Adipocyte (in vitro differentiated cells): ENCODE measurements around the gene NAV2.
A peak's percentile ranks its signal among the peaks of the same experiment; 100 is the strongest.

ENCODE experiments used
- DNase-seq: peaks from one replicate; pipeline ENCODE4 v3.0.0-alpha.2; 2015; ENCODE audit warnings: low read depth
- H3K27me3 ChIP-seq: replicated peaks from 2 replicates; pipeline ENCODE4 v1.7.0; 2013; ENCODE audit warnings: mild to moderate bottlenecking, low read length, moderate library complexity; ENCODE audit not compliant: control insufficient read depth, insufficient read depth
- H3K36me3 ChIP-seq: 2 replicates; pipeline ENCODE4 v1.7.0; 2013; ENCODE audit warnings: low read length, mild to moderate bottlenecking, moderate library complexity; ENCODE audit not compliant: control insufficient read depth, insufficient read depth, severe bottlenecking
- H3K4me1 ChIP-seq: 2 replicates; pipeline ENCODE4 v1.7.0; 2013; ENCODE audit warnings: mild to moderate bottlenecking, low read length, moderate library complexity; ENCODE audit not compliant: control insufficient read depth, insufficient read depth
- H3K4me3 ChIP-seq: 2 replicates; pipeline ENCODE4 v1.7.0; 2013; ENCODE audit warnings: mild to moderate bottlenecking, low read length, moderate library complexity
- H3K9ac ChIP-seq: 2 replicates; pipeline ENCODE4 v1.7.0; 2013; ENCODE audit warnings: mild to moderate bottlenecking, low read length, moderate library complexity
- H3K9me3 ChIP-seq: 2 replicates; pipeline ENCODE4 v1.7.0; 2013; ENCODE audit warnings: mild to moderate bottlenecking, low read length, moderate library complexity; ENCODE audit not compliant: control insufficient read depth

The NAV2 gene

GRCh38 chr11:19712281-19713195 lies at the start of gene NAV2:
Gene NAV2, plus strand, starts transcription at chr11:19712837. Its CDS starts 859 bp downstream, at chr11:19713696.
- Histone ChIP-seq H3K27me3 (no peaks in the 10 kb centered on the region), H3K9me3 (no peaks in the 10 kb centered on the region)

GRCh38 chr11:19663206-19663605 lies 49.4 kb upstream of the NAV2 start:
- no peak overlapping the region for H3K4me3 ChIP-seq
- H3K4me1 ChIP-seq, result peaks cover 20% of the 10 kb centered on the region
- DNase-seq, result no peak
- H3K9ac ChIP-seq, result no peak overlapping the region
- H3K27me3 ChIP-seq, result no peaks in the 10 kb centered on the region
- no peaks in the 10 kb centered on the region for H3K9me3 ChIP-seq
- H3K36me3 ChIP-seq, result peaks cover 5% of the 10 kb centered on the region

More at GRCh38 chr11:19712281-19713195, at the start of gene NAV2:
- peak within 1 kb of the TSS; percentile 93 for H3K4me3 ChIP-seq
- H3K36me3 ChIP-seq, result no peaks in the 10 kb centered on the region
- peak; percentile 98 for DNase-seq
- peaks cover 44% of the 10 kb centered on the region for H3K4me1 ChIP-seq
- peak within 1 kb of the TSS; percentile 95 for H3K9ac ChIP-seq

GRCh38 chr11:19664886-19665548 lies 47.6 kb upstream of the NAV2 start:
- Histone ChIP-seq H3K9ac (peak overlapping the region; percentile 31), H3K36me3 (peaks cover 5% of the 10 kb centered on the region), H3K4me1 (peaks cover 34% of the 10 kb centered on the region), H3K27me3 (no peaks in the 10 kb centered on the region), H3K9me3 (no peaks in the 10 kb centered on the region), H3K4me3 (peak overlapping the region; percentile 25)
- DNase-seq, result peak; percentile 36

- no peak overlapping the region for H3K9ac ChIP-seq
- peaks cover 45% of the 10 kb centered on the region for H3K4me1 ChIP-seq
- H3K27me3 ChIP-seq, result no peaks in the 10 kb centered on the region
- no peak for DNase-seq
- no peaks in the 10 kb centered on the region for H3K9me3 ChIP-seq
- H3K4me3 ChIP-seq, result no peak overlapping the region
- peaks cover 5% of the 10 kb centered on the region for H3K36me3 ChIP-seq
Observed at GRCh38 chr11:19666951-19667350, 45.7 kb upstream of the NAV2 start.

- no peak for DNase-seq
- Histone ChIP-seq H3K36me3 (peaks cover 5% of the 10 kb centered on the region), H3K9ac (no peak overlapping the region), H3K9me3 (no peaks in the 10 kb centered on the region), H3K27me3 (no peaks in the 10 kb centered on the region), H3K4me1 (peaks cover 66% of the 10 kb centered on the region), H3K4me3 (no peak overlapping the region)
Observed at GRCh38 chr11:19669511-19669910, 43.1 kb upstream of the NAV2 start.

- H3K4me1 ChIP-seq, result peaks cover 64% of the 10 kb centered on the region
Observed at GRCh38 chr11:19670030-19670791, 42.4 kb upstream of the NAV2 start.

GRCh38 chr11:19672586-19673206 lies 39.9 kb upstream of the NAV2 start:
- H3K27me3 ChIP-seq, result no peaks in the 10 kb centered on the region
- DNase-seq, result no peak
- H3K9ac ChIP-seq, result peak overlapping the region; percentile 63
- no peaks in the 10 kb centered on the region for H3K9me3 ChIP-seq
- H3K4me1 ChIP-seq, result peaks cover 76% of the 10 kb centered on the region
- no peak overlapping the region for H3K4me3 ChIP-seq
- H3K36me3 ChIP-seq, result no peaks in the 10 kb centered on the region

More at GRCh38 chr11:19670030-19670791, 42.4 kb upstream of the NAV2 start:
- DNase-seq, result no peak
- no peaks in the 10 kb centered on the region for H3K9me3 ChIP-seq
- H3K4me3 ChIP-seq, result no peak overlapping the region
- peaks cover 5% of the 10 kb centered on the region for H3K36me3 ChIP-seq
- peak overlapping the region; percentile 24 for H3K9ac ChIP-seq
- no peaks in the 10 kb centered on the region for H3K27me3 ChIP-seq

GRCh38 chr11:19673924-19674729 lies 38.5 kb upstream of the NAV2 start:
- Histone ChIP-seq H3K4me1 (peaks cover 73% of the 10 kb centered on the region), H3K36me3 (no peaks in the 10 kb centered on the region), H3K9ac (peak overlapping the region; percentile 63), H3K9me3 (no peaks in the 10 kb centered on the region), H3K27me3 (no peaks in the 10 kb centered on the region), H3K4me3 (no peak overlapping the region)
- no peak for DNase-seq

- DNase-seq, result no peak
- no peaks in the 10 kb centered on the region for H3K27me3 ChIP-seq
Observed at GRCh38 chr11:19674836-19675235, 37.8 kb upstream of the NAV2 start.

GRCh38 chr11:19675397-19675796 lies 37.2 kb upstream of the NAV2 start:
- no peak for DNase-seq
- Histone ChIP-seq H3K9me3 (no peaks in the 10 kb centered on the region), H3K9ac (no peak overlapping the region), H3K4me3 (no peak overlapping the region), H3K36me3 (no peaks in the 10 kb centered on the region), H3K27me3 (no peaks in the 10 kb centered on the region), H3K4me1 (peaks cover 72% of the 10 kb centered on the region)

More at GRCh38 chr11:19674836-19675235, 37.8 kb upstream of the NAV2 start:
- H3K9me3 ChIP-seq, result no peaks in the 10 kb centered on the region
- peak overlapping the region; percentile 63 for H3K9ac ChIP-seq
- H3K4me1 ChIP-seq, result peaks cover 73% of the 10 kb centered on the region
- no peaks in the 10 kb centered on the region for H3K36me3 ChIP-seq
- H3K4me3 ChIP-seq, result no peak overlapping the region
